SU-DHL-6 (cell line): ENCODE data around the gene PRRC2B.

Experiments
- H2AFZ ChIP-seq: fragments of 200-600 bp; sonication (generic); 2 replicates; pipeline ENCODE4 v1.6.1; 2014; ENCODE audit warnings: low read depth, mild to moderate bottlenecking, moderate library complexity, mixed read lengths, antibody characterized with exemption, low read length; ENCODE audit not compliant: severe bottlenecking
- H3F3A ChIP-seq: fragments of 200-600 bp; shearing (Covaris generic); 2 replicates; pipeline ENCODE4 v1.6.0; 2016; ENCODE audit warnings: antibody characterized with exemption, mild to moderate bottlenecking; ENCODE audit not compliant: insufficient read depth
- H3K27ac ChIP-seq: fragments of 200-600 bp; sonication (generic); 2 replicates; pipeline ENCODE4 v1.5.1; 2016; ENCODE audit warnings: low read depth, mild to moderate bottlenecking, low read length, moderate library complexity, mixed read lengths
- H3K27me3 ChIP-seq: fragments of 200-600 bp; sonication (generic), shearing (Covaris generic); 2 replicates; pipeline ENCODE4 v1.6.0; 2014; ENCODE audit warnings: mild to moderate bottlenecking, low read length
- H3K36me3 ChIP-seq: fragments of 200-600 bp; sonication (generic); 2 replicates; pipeline ENCODE4 v1.6.1; 2014; ENCODE audit warnings: mild to moderate bottlenecking, low read length, mixed read lengths
- H3K4me2 ChIP-seq: fragments of 300-600, 200-600 bp; shearing (Covaris generic), sonication (generic); 2 replicates; pipeline ENCODE4 v1.6.0; 2014; ENCODE audit warnings: low read length, low read depth, mild to moderate bottlenecking; ENCODE audit not compliant: poor library complexity, severe bottlenecking
- H3K4me3 ChIP-seq: fragments of 200-600 bp; sonication (generic); 2 replicates; pipeline ENCODE4 v1.5.1; 2014; ENCODE audit warnings: antibody characterized with exemption, low read length, mild to moderate bottlenecking, mixed read lengths; ENCODE audit not compliant: insufficient read depth, poor library complexity, severe bottlenecking
- H3K79me2 ChIP-seq: fragments of 200-600 bp; sonication (generic); 2 replicates; pipeline ENCODE4 v1.6.1; 2014; ENCODE audit warnings: mild to moderate bottlenecking, low read length, moderate library complexity; ENCODE audit not compliant: insufficient read depth
- H3K9ac ChIP-seq: fragments of 200-600 bp; sonication (generic); 2 replicates; pipeline ENCODE4 v1.7.0; 2014; ENCODE audit warnings: mild to moderate bottlenecking, low read length
- H3K9me2 ChIP-seq: fragments of 200-600 bp; sonication (generic); replicated peaks from 2 replicates; pipeline ENCODE4 v1.6.1; 2014; ENCODE audit warnings: low read length; ENCODE audit not compliant: insufficient read depth
- H3K9me3 ChIP-seq: fragments of 200-600 bp; sonication (generic); 2 replicates; pipeline ENCODE4 v1.6.1; 2014; ENCODE audit warnings: low read length, mixed read lengths; ENCODE audit not compliant: insufficient read depth
- H4K20me1 ChIP-seq: fragments of 200-600 bp; sonication (generic); 2 replicates; pipeline ENCODE4 v1.6.1; 2014; ENCODE audit warnings: low read depth, mild to moderate bottlenecking, antibody characterized with exemption, low read length, moderate library complexity, mixed read lengths
- CTCF ChIP-seq: fragments of 200-600 bp; sonication (generic); IDR thresholded peaks from one replicate; pipeline ENCODE4 v1.5.1; 2017; ENCODE audit warnings: antibody characterized with exemption, mild to moderate bottlenecking, low read length, moderate library complexity; ENCODE audit not compliant: insufficient read depth, poor library complexity, severe bottlenecking
- EZH2phosphoT487 ChIP-seq: fragments of 200-600 bp; sonication (generic), shearing (Covaris generic); conservative IDR thresholded peaks from 2 replicates; pipeline ENCODE4 v1.6.1; 2018; ENCODE audit warnings: mild to moderate bottlenecking, antibody characterized with exemption, low read length, moderate library complexity, mixed read lengths

Gene PRRC2B

GRCh38 chr9:131500939-131501541, 107.2 kb downstream of the PRRC2B start:
- no peak overlapping the region for H3K9ac ChIP-seq
- no peaks in the 10 kb centered on the region for H4K20me1 ChIP-seq
- no peaks in the 10 kb centered on the region for H3K27me3 ChIP-seq
- 0 out of 2 replicates have a peak overlapping the region, but pooled peaks have one; percentile 18 for H3K27ac ChIP-seq
- no peak overlapping the region for H2AFZ ChIP-seq
- H3K9me2 ChIP-seq = no peaks in the 10 kb centered on the region
- H3K79me2 ChIP-seq = peaks cover 6% of the 10 kb centered on the region
- no peak overlapping the region for H3K4me3 ChIP-seq
- H3K9me3 ChIP-seq = no peaks in the 10 kb centered on the region
- peaks cover 26% of the 10 kb centered on the region for H3F3A ChIP-seq
- H3K4me2 ChIP-seq = no peak overlapping the region
- no peaks in the 10 kb centered on the region for H3K36me3 ChIP-seq
- no peak for TF ChIP-seq EZH2phosphoT487
- TF ChIP-seq CTCF = no peak

- Histone ChIP-seq H3K4me3 (peak within 1 kb of the TSS; percentile 84), H3K9me3 (no peaks in the 10 kb centered on the region), H3K4me2 (peak within 1 kb of the TSS; percentile 84), H2AFZ (peak within 1 kb of the TSS; percentile 86), H3K27me3 (no peaks in the 10 kb centered on the region), H3K27ac (peak within 1 kb of the TSS; percentile 49), H3K79me2 (peaks cover 6% of the 10 kb centered on the region), H3K9me2 (no peaks in the 10 kb centered on the region), H3K9ac (peak within 1 kb of the TSS; percentile 89), H3K36me3 (no peaks in the 10 kb centered on the region), H3F3A (peaks cover 22% of the 10 kb centered on the region), H4K20me1 (no peaks in the 10 kb centered on the region)
- no peak for TF ChIP-seq CTCF
- TF ChIP-seq EZH2phosphoT487 = no peak
Measured at GRCh38 chr9:131502781-131503625, 109.1 kb downstream of the PRRC2B start, which contains the start of gene POMT1. POMT1 (plus strand) TSS chr9:131502918; CDS start chr9:131504219, 1,301 bp downstream.

GRCh38 chr9:131503626-131504465, 110.0 kb downstream of the PRRC2B start:
- H3K4me2 ChIP-seq = peak overlapping the region; percentile 84
- peaks cover 6% of the 10 kb centered on the region for H3K79me2 ChIP-seq
- peak overlapping the region; percentile 84 for H3K4me3 ChIP-seq
- no peaks in the 10 kb centered on the region for H3K36me3 ChIP-seq
- H3K27me3 ChIP-seq = no peaks in the 10 kb centered on the region
- H3K9me3 ChIP-seq = no peaks in the 10 kb centered on the region
- peaks cover 19% of the 10 kb centered on the region for H3F3A ChIP-seq
- no peak overlapping the region for H3K27ac ChIP-seq
- peak overlapping the region; percentile 86 for H2AFZ ChIP-seq
- no peaks in the 10 kb centered on the region for H3K9me2 ChIP-seq
- no peak for TF ChIP-seq CTCF
- TF ChIP-seq EZH2phosphoT487 = no peak
- peak overlapping the region; percentile 89 for H3K9ac ChIP-seq
- H4K20me1 ChIP-seq = no peaks in the 10 kb centered on the region
